MCF 10A (cell line): ENCODE measurements around the gene FAM89B. TPM values are rescaled to one million over a fixed set of nuclear protein-coding genes. Genes with fewer than 3 reads are reported as not detected.
A peak's percentile ranks its signal among the peaks of the same experiment; 100 is the strongest.

Experiments used
- BruUV-seq: library from RNA; stranded (reverse); fragments of 400-500 nt; replicated peaks from 2 replicates; lab custom pipeline; 2021; lab: Mats Ljungman, UMichigan
- CTCF ChIA-PET: fragments of 300-600 bp; sonication (Branson Sonifier 250); formaldehyde crosslinking; extraction: SDS; loops from one replicate; lab custom pipeline; 2021; ENCODE audit warnings: antibody characterized with exemption, inconsistent platforms; lab: Yijun Ruan, JAX
- POLR2A ChIA-PET: fragments of 300-600, 350-650 bp; sonication (Branson Sonifier 250); formaldehyde crosslinking; extraction: SDS; loops from one replicate; lab custom pipeline; 2020; ENCODE audit warnings: antibody characterized with exemption, inconsistent platforms; lab: Yijun Ruan, JAX
- DNase-seq: peaks from one replicate; pipeline ENCODE4 v3.0.0-alpha.2; 2018; ENCODE audit not compliant: unreplicated experiment
- H3K27ac Mint-ChIP-seq: one replicate; pipeline ENCODE4 v1.8.0; 2022; ENCODE audit warnings: mild to moderate bottlenecking, low read depth, mixed read lengths; ENCODE audit not compliant: unreplicated experiment
- H3K27me3 Mint-ChIP-seq: one replicate; pipeline ENCODE4 v1.8.0; 2022; ENCODE audit warnings: mixed read lengths; ENCODE audit not compliant: insufficient read depth, unreplicated experiment
- H3K36me3 Mint-ChIP-seq: one replicate; pipeline ENCODE4 v1.8.0; 2022; ENCODE audit warnings: mild to moderate bottlenecking, moderate library complexity, mixed read lengths; ENCODE audit not compliant: insufficient read depth, unreplicated experiment
- H3K4me1 Mint-ChIP-seq: one replicate; pipeline ENCODE4 v1.8.0; 2022; ENCODE audit warnings: mixed read lengths; ENCODE audit not compliant: insufficient read depth, unreplicated experiment
- H3K4me3 Mint-ChIP-seq: one replicate; pipeline ENCODE4 v1.8.0; 2022; ENCODE audit warnings: mild to moderate bottlenecking, moderate library complexity, mixed read lengths; ENCODE audit not compliant: unreplicated experiment
- H3K9me3 Mint-ChIP-seq: one replicate; pipeline ENCODE4 v1.8.0; 2022; ENCODE audit warnings: mixed read lengths; ENCODE audit not compliant: unreplicated experiment
- CTCF ChIP-seq: fragments of 200-600 bp; IDR thresholded peaks from one replicate; pipeline ENCODE4 v1.8.0; 2022; ENCODE audit warnings: antibody characterized with exemption, mild to moderate bottlenecking; ENCODE audit not compliant: unreplicated experiment
- intact Hi-C: fragments of 100-400 bp; cut with micrococcal nuclease; formaldehyde crosslinking; loops from 2 replicates; pipeline ENCODE4 v1.14.1; 2022
- total RNA-seq: library from RNA; stranded (reverse); gene quantifications from 2 replicates; pipeline ENCODE4 v1.2.3, GENCODE V29; 2022

FAM89B gene
- total RNA-seq, 1 experiment from 2014 or later = 16.7 TPM

DNA sequence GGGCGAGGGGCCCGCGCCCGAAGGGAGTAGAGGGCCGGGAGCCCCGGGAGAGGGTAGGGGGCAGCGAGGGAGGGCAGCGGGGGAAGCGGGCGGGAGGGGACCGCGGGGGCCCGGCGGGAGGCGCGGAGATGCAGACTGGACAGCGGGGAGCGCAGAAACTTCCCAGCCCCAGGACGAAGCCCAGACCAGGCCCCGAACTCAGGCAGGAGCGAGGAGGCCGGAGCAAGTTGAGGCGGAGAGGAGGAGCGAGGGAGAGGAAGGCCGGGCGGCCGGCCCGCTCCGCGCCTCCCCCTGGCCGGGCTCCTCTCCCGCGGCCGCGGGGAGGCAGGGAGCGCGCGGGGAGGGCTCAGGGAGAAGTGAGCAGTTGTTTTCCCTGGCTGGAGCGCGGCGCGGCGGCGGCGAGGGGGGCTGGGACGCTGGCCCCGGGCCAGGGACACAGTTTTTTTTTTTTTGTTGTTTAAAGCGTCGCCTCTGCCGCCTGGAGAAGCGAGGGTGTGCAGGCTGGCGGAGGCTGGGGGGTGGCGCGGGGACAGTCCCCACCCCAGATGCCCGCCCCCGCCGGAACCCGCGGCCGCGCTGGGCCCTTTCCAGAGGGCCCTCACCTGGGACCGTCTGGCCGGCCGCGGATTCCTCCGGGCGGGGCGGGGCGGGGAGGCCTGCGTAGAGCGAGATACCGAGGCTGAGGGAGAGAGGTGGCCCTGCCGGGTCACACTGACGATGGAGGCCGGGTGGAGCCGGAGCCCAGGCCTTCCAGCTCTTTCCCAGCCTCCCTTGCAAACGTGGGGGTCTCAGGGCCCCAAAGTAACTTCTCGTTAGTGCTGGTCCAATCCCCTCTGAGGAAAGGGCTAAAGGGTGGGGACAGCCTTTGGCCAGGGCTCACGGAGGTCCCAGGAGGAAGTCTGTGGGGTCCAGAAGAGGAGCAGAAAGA lies 14.1 kb upstream of the FAM89B start, which contains the start of gene LTBP3:
Gene LTBP3 (minus strand): TSS at position 358 of the 928 bp plus-strand sequence. CDS start 400 bp downstream, outside the sequence.
- no peak for TF ChIP-seq CTCF
- H3K27me3 Mint-ChIP-seq = no peaks in the 10 kb centered on the region
- H3K4me3 Mint-ChIP-seq = peak within 1 kb of the TSS; percentile 66
- no TSS peak for BruUV-seq
- ChIA-PET POLR2A (interaction anchor here (0.6 to 3.2 kb wide), 7 partner anchors 12 to 621 kb away, joined by 3 to 23 read pairs (median 4); partner anchors contain the start of genes EHBP1L1, MALAT1, PCNX3 and ZNRD2), CTCF (interaction anchor here (0.6 to 5.5 kb wide), 3 partner anchors 9 to 52 kb away, joined by 3 to 35 read pairs (median 3); partner anchors contain the start of gene FAM89B)
- peak; percentile 87 for DNase-seq
- H3K27ac Mint-ChIP-seq = no peak within 1 kb of the TSS
- intact Hi-C loops = no loop called here
- peaks cover 47% of the 10 kb centered on the region for H3K4me1 Mint-ChIP-seq
- H3K9me3 Mint-ChIP-seq = no peaks in the 10 kb centered on the region
- H3K36me3 Mint-ChIP-seq = no peaks in the 10 kb centered on the region

DNA sequence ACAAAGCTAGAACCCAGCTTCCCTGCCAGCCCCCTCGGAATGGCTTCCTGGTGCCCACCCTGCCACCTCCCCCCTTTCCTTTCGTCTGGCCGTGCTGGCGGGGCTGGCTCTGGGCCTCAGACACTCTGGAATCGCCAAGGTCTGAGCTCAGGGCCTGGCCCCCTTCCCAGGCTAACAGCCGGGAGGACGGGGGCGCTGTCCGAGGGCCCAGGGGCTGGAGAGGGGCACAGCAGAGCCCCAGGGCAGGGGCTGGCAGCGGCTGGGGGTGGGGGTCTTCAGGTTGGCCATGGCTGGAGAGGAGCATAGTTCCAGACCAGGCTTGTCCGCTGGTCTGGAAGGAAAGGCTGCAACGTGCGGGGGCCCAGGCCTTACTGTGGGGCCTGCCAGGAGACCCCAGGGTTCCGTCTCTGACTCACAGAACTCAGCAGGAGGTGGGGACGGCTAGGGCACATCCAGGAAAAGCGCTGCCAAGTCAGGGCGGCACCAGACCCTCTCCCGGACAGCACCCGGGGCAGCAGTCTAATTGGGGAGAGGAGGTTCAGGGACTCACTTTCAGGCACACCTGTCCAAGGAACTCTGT lies 13.3 kb upstream of the FAM89B start:
- Mint-ChIP-seq H3K9me3 (no peaks in the 10 kb centered on the region), H3K36me3 (no peaks in the 10 kb centered on the region), H3K27ac (no peak overlapping the region), H3K27me3 (no peaks in the 10 kb centered on the region), H3K4me3 (peak overlapping the region; percentile 66), H3K4me1 (peaks cover 47% of the 10 kb centered on the region)
- TF ChIP-seq CTCF = no peak
- BruUV-seq = no TSS peak
- intact Hi-C loops = no loop called here
- ChIA-PET POLR2A (interaction anchor here (0.6 to 3.2 kb wide), 11 partner anchors 11 to 620 kb away, joined by 3 to 24 read pairs (median 5); partner anchors contain the start of genes EHBP1L1, FAM89B, MALAT1 and PCNX3), CTCF (interaction anchor here (0.6 to 5.5 kb wide), 3 partner anchors 7 to 13 kb away, joined by 3 to 35 read pairs (median 10); partner anchors contain the start of gene FAM89B)
- peak; percentile 51 for DNase-seq

DNA sequence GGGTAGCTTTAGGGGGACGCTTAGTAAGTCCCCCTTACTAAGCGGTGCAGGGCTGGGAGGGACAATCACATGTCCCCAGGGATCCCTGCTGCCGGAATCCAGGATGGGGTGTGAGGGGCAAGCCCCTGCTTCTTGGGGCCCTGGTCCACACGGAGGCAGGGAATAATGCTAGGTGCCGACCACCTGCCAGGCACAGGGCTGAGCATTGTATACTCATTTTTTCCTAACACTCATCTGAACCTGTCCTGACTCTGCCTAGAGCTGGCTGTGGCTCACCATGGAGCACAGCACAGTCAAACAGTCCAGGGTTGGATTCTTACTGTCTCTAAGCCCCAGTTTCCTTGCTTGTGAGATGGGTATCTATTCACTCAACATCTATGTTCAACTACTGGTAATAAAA lies 12.8 kb upstream of the FAM89B start:
- TF ChIP-seq CTCF = no peak
- intact Hi-C loops = no loop called here
- ChIA-PET POLR2A (interaction anchor here (0.5 to 3.2 kb wide), 11 partner anchors 10 to 258 kb away, joined by 3 to 24 read pairs (median 5); partner anchors contain the start of genes EHBP1L1, FAM89B, MALAT1 and PCNX3), CTCF (interaction anchor here (2.5 to 5.5 kb wide), 3 partner anchors 8 to 19 kb away, joined by 10 to 35 read pairs (median 17); partner anchors contain the start of gene FAM89B)
- H3K9me3 Mint-ChIP-seq = no peaks in the 10 kb centered on the region
- H3K36me3 Mint-ChIP-seq = no peaks in the 10 kb centered on the region
- H3K4me1 Mint-ChIP-seq = peaks cover 47% of the 10 kb centered on the region
- H3K27me3 Mint-ChIP-seq = no peaks in the 10 kb centered on the region
- DNase-seq = no peak
- H3K4me3 Mint-ChIP-seq = no peak overlapping the region
- H3K27ac Mint-ChIP-seq = no peak overlapping the region
- BruUV-seq = no TSS peak
